HG03064 (cell line): ENCODE data around the gene TOR1A.
"Not testable (repeated sequence)": the region's sequence is repeated elsewhere in the genome, so short reads cannot be mapped to it uniquely, and the experiment has no call there.

Experiments
- ATAC-seq: cut with Tn5 transposase; IDR thresholded peaks from one replicate; pipeline ENCODE4 v1.9.1; 2021; ENCODE audit warnings: low read depth; ENCODE audit not compliant: unreplicated experiment

TOR1A gene

DNA sequence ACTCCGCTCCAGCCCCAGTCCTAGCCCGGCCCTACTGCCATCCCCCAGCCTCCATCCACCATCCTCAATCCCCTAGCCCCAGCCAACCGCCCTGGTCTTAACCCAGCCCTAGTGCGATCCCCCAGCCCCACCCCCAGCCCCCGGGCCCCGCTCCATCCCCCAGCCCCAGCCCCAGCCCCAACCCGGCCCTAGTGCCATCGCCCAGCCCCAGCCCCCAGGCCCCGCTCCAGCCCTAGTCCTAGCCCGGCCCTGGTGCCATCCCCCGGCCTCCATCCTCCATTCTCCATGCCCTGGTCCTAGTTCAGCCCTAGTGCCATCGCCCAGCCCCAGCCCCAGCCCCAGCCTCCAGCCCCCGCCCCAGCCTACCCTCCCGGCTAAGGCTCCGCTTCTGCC lies 398 bp downstream of the TOR1A start:
- ATAC-seq = peak; percentile 36

GRCh38 chr9:129822898-129823541 lies 916 bp downstream of the TOR1A start:
- ATAC-seq = no peak

DNA sequence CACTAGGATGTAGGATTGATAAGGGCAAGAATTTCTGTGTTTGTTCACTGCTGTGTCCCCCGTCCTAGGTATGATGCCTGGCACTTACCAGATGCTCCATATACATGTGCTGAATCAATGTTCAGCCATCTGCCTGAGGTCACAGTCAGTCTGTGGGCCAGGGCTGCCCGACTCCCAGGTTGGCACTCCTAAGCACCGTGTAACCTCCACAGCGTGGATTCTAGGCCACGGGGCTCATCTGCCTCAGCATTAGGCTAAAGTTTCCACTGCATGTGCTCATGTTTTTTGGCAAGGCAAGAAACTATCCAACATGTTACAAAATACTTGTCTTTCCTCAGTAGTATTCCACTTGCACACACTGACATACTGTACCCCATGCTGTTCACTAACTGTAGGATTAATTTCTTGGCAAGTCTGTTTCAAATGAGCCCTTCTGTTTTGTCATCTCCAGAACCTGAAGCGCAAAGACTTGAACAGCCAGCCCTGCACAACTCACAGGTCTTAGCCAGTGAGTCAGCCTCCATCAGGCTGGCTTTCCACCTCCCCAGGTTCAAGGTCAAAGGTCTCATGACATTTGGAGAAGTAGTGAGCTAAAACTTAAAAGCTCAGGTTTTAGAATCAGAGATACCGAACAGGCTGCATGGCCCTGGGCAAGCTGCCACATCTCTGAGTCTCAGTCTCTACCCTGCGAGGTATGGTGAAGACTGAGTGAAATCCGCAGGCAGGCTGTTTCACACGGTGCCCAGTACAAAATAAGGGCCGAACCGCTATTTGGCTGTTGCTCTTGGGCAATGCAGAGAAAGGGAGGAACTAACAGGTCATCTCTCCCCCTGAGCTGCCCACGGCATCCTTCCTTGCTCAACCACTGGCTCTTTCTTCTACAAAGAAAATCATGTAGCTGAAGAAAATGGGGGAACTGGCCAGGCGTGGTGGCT lies 7.2 kb downstream of the TOR1A start:
- no peak for ATAC-seq

DNA sequence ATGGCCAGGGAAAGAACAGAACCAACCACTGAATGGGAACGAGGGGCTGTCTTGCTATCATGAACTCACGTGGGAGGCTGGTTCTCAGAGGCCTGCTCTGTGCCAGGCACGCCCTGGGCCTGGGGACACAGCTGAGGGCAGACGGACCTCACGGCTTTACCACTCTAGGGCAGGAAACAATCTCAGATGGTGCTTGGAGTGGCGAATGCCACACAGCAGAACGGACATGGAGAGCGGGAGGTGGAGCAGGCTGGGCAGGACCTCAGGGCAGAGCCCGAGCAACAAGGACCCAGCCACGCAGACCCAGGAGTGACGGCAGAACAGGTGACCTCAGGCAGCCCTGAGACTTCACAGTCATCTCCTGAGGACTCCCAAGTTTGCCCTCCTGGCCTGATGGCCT lies 8.7 kb downstream of the TOR1A start:
- ATAC-seq = no peak

DNA sequence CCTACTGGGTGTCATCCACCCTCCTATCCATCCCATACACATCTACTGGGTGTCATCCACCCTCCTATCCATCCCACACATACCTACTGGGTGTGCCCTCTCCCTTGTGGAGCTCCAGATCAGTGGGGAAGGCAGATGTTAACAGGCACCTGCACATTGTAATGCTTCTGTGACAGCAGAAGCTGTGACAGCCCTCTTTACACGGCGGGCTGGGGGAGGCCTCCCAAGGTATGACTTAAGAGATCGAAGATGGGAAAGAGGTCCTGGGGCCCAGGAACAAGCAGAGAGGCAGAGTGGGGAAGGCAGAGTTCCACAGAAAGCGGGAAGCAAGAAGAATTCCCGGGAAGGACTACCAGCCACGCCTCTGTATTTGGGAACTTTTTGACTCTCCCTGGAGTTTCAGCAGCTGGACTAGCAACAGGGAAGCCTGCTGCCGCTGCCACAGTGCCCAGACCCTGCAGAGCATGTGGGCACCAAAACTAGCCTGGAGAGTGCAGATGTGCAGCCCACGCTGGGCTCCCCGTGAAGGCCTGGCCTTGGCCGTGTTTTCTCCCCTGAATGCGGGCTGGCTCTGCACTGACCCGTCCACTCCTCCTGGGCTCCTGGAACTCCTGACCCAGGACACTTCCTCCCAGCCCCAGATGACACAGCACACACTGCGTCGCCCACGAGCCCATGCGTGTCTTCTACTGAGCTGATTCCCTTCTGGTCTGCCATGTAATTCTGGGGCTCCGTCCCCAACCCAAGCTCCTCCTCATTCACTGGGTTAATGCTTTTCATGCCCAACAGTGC lies 9.3 kb downstream of the TOR1A start:
- ATAC-seq = no peak

DNA sequence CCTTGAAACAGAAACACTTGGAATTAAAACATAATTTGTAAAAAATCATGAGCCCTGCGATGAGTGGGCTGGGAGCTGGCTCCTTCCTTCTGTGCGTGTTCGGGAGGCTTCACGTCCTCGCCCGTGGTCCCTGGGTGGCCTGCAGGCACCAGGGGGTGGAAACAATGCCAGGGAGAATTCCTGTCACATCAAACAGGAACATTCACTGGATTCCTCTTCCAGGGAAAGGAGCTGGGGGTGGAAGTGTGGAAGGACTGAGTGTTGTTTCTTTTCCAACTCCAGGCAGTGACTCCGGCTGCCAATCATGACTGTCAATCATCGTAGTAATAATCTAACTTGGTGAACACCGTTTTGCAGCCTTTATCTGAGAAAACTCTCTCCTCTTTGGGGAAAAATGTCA lies 10.3 kb downstream of the TOR1A start:
- no peak for ATAC-seq

- ATAC-seq = no peak
Observed at GRCh38 chr9:129812385-129812784, 11.6 kb downstream of the TOR1A start.

DNA sequence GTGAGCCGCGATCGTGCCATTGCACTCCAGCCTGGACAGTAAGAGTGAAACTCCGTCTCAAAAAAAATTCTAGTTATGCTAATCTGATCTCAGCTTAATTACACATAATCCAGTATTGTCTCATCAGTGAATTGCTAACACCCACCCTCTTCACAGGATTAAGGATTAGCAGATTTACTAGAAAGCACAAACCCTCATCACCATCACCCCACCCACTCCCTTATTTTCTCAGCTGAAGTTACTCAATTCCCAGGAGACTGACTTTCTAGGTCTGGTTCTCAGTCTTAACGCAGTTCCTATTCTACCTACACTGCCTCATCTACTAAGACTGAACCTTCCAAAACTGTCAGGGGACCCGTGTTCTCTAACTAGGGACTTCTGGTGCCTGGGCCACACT lies 12.0 kb downstream of the TOR1A start:
- ATAC-seq = no peak

DNA sequence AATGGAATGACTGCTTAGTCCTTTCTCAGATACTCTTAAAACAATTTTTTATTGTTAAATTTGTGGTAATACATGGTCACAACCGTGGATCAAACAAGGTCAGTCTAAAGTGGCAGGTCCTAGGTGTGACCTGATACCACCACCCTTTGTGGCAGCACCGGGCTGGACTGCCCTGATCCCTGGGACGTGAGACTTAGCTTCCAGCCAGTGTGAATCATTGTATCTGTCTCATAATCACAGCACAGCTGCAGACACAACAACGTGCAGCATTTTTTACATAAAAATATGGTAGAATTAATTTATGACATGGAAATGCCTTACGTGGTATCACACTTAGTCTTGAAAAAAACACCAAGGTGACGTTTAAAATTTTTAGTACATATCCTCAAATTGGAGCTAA lies 13.1 kb downstream of the TOR1A start:
- ATAC-seq = no peak

DNA sequence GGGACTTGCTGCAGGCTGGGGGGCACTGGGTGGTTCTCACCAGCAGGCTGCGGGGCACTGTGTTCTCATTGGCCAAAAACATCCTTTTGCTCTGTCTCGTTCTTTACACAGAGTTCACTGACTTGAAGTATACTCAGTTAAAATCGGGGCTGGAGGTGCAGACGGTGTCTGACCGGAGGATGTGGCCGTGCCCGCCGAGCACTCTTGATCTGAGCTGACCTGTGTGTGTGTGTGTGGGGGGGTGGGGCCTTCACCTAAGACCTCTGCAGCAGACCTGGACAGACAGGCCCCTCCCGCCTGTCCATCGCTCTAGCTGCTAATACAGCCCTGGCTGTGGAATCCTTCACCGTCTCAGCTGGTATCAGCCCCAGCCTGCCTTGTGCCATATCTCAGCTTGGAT lies 13.8 kb downstream of the TOR1A start:
- ATAC-seq = no peak

GRCh38 chr9:129809346-129809745 lies 14.6 kb downstream of the TOR1A start:
- no peak for ATAC-seq

DNA sequence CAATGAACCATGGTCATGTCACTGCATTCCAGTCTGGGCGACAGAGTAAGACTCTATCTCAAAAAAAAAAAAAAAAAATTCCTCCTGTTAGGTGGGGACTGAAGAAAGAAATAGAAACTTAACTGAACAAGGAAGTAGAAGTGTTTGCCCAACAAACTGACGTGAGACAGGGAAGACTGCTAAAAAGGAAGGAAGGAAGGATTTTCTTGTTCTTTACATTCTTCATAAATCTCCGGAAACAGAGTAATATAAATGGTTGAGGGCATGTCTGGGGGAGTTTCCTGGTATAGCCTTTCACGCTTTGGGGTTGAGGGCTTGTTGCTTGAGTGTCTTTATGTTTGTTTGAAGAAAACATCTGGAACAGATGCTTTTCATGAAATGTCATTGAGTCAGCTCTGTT lies 17.9 kb downstream of the TOR1A start:
- ATAC-seq = no peak

DNA sequence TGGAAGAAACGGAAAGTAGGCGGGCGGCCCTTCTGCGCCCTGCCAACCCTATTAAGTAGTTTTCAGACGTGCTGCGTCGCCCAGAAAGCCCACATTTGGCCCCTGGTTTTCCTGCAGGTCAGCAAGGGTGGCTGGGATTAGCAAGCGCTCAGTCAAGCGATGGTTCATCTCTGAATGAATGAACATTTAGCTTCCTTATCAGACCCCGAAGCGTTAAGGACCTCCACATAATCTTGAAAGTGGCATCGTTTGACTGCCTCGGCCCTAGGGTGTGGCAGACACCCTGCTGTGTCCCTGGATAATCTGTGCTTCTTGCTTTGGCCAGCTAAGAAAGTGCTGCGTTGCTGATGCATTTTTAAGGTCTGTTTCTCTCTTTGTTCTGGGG lies 20.3 kb downstream of the TOR1A start:
- peak; percentile 3 for ATAC-seq

DNA sequence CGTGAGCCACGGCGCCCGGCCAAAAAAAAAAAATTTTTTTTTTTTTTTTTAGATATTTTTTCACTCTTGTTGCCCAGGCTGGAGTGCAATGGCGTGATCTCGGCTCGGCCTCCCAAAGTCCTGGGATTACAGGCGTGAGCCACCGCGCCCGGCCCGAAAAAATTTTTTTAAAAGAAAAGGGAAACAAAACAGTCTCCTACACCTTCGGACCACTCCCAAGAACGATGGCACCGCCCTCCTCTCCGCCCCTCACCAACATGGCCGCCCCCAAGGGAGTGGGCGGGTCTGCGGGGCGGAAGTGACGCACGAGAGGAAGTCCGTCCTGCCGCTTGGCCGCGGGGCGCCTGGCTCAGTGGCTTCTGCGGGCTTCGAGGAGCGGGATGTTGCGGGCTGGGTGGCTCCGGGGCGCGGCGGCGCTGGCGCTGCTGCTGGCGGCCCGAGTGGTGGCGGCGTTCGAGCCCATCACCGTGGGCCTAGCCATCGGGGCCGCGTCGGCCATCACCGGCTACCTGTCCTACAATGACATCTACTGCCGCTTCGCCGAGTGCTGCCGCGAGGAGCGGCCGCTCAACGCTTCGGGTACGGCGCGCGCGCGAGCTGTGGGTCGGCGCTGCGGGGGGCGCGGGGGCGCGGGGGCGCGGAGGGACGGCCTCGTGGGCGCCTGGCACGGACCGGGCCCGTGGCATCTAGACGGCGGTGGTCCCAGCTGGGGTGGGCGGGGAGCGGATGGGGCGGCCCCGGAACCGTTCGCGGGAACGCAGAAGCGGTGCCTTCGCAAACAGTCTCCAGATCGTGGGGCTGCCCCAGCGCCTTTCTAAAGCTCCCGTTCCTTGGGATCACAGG lies 20.9 kb downstream of the TOR1A start, which contains the start of gene TOR1B:
Gene TOR1B (plus strand): TSS at position 352 of the 843 bp plus-strand sequence. CDS start 29 bp downstream, at position 381.
- ATAC-seq = peak; percentile 90

GRCh38 chr9:129801504-129801903 lies 22.4 kb downstream of the TOR1A start:
- ATAC-seq = no peak

GRCh38 chr9:129798973-129799372 lies 25.0 kb downstream of the TOR1A start:
- no peak for ATAC-seq

DNA sequence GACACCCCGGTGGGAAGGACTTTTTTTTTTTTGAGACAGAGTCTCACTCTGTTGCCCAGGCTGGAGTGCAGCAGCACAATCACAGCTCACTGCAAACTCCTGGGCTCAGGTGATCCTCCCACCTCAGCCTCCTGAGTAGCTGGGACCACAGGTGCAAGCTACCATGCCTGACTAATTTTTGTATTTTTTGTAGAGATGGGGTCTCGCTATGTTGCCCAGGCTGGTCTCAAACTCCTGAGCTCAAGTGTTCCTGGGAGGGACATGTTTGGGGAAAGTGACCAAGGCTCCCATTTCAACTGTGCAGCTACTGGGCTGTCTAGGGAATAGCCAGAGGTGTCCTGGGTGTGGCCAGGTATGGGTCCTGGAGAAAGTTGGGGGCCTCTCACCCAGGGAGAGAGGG lies 27.9 kb downstream of the TOR1A start:
- not testable (repeated sequence) for ATAC-seq

DNA sequence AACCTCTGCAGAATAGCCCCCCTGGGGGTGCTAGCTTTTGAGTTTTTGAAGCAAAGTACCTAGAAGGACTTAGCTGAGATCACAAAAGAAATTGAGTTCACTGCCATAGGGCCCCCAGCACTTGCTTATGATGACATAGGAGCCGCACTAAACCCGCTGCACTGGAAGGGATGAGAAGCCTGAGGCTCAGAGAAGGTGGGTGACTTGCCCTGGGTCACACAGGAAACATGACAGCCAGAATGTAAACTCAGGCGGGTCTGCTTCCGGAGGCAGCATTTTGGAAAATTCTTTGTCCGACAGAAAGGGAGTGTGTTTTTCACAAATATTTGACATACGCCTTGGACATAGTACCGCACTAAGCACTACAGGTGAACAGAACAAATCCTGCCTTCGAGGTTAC lies 29.4 kb downstream of the TOR1A start:
- ATAC-seq = no peak

GRCh38 chr9:129786481-129786880 lies 37.5 kb downstream of the TOR1A start:
- ATAC-seq = no peak

GRCh38 chr9:129785866-129786265 lies 38.1 kb downstream of the TOR1A start:
- no peak for ATAC-seq
